Placental epithelial cell (primary cell): ENCODE results near the gene HTN1. TPM values are rescaled to one million over a fixed set of nuclear protein-coding genes. Genes with fewer than 3 reads are reported as not detected.

ENCODE experiments used
- total RNA-seq: library from RNA; depleted of rRNA; stranded (reverse); fragments of >200 nt; gene quantifications from 2 replicates; pipeline ENCODE4 v1.2.3, GENCODE V29; 2012

HTN1 gene
- total RNA-seq: not detected in 2 replicates

GRCh38 chr4:70050138-70050537 lies at the start of gene HTN1:
TSS of gene HTN1 (plus strand) at chr4:70050438. CDS start at chr4:70053077, 2,639 bp downstream.

DNA sequence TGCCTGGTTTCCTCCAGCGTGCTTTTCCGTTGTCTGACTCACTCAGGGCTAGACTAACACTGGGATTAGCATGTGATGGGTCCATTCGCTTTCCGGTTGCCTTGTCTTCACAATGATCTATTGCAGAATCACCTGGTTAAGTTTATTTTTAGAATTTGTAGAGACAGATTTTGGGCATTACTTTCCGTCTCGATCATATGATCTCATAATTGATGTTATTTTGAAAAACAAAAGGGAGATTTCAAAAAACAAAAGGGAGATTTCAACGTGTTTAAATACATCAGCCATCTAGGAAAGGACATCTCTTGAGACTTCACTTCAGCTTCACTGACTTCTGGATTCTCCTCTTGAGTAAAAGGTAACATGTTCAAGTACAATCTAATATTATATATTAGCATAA lies 22.1 kb upstream of the HTN1 start, which contains the start of gene HTN3:
Gene HTN3 (plus strand): TSS at position 301 of the 400 bp plus-strand sequence. CDS start 2,282 bp downstream, outside the sequence.

Other genes starting within 250 kb of the HTN1 start
- not detected in 2 replicates for gene SULT1E1, start 190.3 kb upstream of the HTN1 start, total RNA-seq
- gene CSN1S1, start 119.4 kb upstream of the HTN1 start, total RNA-seq: not detected in 2 replicates
- gene CSN2, start 84.7 kb upstream of the HTN1 start, total RNA-seq: not detected in 2 replicates
- gene STATH, start 54.5 kb upstream of the HTN1 start, total RNA-seq: not detected in 2 replicates
- gene HTN3, start 22.0 kb upstream of the HTN1 start, total RNA-seq: not detected in 2 replicates
- gene PRR27, start 103.8 kb downstream of the HTN1 start, total RNA-seq: not detected in 2 replicates
- 1.2 and 2.0 TPM in 2 replicates for gene ODAM, start 145.3 kb downstream of the HTN1 start, total RNA-seq
- not detected in 2 replicates for gene FDCSP, start 175.7 kb downstream of the HTN1 start, total RNA-seq
- not detected in 2 replicates for gene CSN3, start 192.2 kb downstream of the HTN1 start, total RNA-seq